RWPE2 (cell line): ENCODE data around the gene TNFSF8.
A peak's percentile ranks its signal among the peaks of the same experiment; 100 is the strongest.

Experiments used
- ATAC-seq: fragments of 200-7000 bp; cut with Tn5 transposase; 3 replicates; pipeline ENCODE4 v1.9.1; 2021; ENCODE audit warnings: low read depth
- DNase-seq: peaks from one replicate; pipeline ENCODE4 v3.0.0-alpha.2; 2020; ENCODE audit warnings: low spot score
- H3K27ac ChIP-seq: fragments of 450-650 bp; 2 replicates; pipeline ENCODE4 v1.5.1; 2017; ENCODE audit warnings: mild to moderate bottlenecking; ENCODE audit not compliant: poor library complexity, severe bottlenecking
- H3K27me3 ChIP-seq: fragments of 250-450 bp; sonication (Bioruptor Pico); 2 replicates; pipeline ENCODE4 v1.5.1; 2021; ENCODE audit warnings: mild to moderate bottlenecking, moderate library complexity; ENCODE audit not compliant: insufficient read depth, poor library complexity, severe bottlenecking
- H3K36me3 ChIP-seq: fragments of 250-450 bp; sonication (Bioruptor Pico); 2 replicates; pipeline ENCODE4 v1.5.1; 2020; ENCODE audit warnings: low read depth, mild to moderate bottlenecking, moderate library complexity
- H3K4me1 ChIP-seq: fragments of 250-450 bp; sonication (Bioruptor Pico); 2 replicates; pipeline ENCODE4 v1.5.1; 2021; ENCODE audit warnings: mild to moderate bottlenecking, moderate library complexity; ENCODE audit not compliant: insufficient read depth, poor library complexity, severe bottlenecking
- H3K4me3 ChIP-seq: fragments of 250-450 bp; sonication (Bioruptor Pico); 2 replicates; pipeline ENCODE4 v1.5.1; 2021; ENCODE audit warnings: mild to moderate bottlenecking, moderate library complexity; ENCODE audit not compliant: severe bottlenecking
- H3K9me3 ChIP-seq: fragments of 250-450 bp; sonication (Bioruptor Pico); 2 replicates; pipeline ENCODE4 v1.5.1; 2021; ENCODE audit warnings: mild to moderate bottlenecking, moderate library complexity; ENCODE audit not compliant: severe bottlenecking
- TF ChIP-seq, protein P1 (sequence below): fragments of 450-650 bp; IDR thresholded peaks from one replicate; pipeline ENCODE4 v1.5.1; 2017; ENCODE audit warnings: mild to moderate bottlenecking, moderate library complexity; ENCODE audit not compliant: poor library complexity, severe bottlenecking

TNFSF8 gene, protein sequence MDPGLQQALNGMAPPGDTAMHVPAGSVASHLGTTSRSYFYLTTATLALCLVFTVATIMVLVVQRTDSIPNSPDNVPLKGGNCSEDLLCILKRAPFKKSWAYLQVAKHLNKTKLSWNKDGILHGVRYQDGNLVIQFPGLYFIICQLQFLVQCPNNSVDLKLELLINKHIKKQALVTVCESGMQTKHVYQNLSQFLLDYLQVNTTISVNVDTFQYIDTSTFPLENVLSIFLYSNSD

DNA sequence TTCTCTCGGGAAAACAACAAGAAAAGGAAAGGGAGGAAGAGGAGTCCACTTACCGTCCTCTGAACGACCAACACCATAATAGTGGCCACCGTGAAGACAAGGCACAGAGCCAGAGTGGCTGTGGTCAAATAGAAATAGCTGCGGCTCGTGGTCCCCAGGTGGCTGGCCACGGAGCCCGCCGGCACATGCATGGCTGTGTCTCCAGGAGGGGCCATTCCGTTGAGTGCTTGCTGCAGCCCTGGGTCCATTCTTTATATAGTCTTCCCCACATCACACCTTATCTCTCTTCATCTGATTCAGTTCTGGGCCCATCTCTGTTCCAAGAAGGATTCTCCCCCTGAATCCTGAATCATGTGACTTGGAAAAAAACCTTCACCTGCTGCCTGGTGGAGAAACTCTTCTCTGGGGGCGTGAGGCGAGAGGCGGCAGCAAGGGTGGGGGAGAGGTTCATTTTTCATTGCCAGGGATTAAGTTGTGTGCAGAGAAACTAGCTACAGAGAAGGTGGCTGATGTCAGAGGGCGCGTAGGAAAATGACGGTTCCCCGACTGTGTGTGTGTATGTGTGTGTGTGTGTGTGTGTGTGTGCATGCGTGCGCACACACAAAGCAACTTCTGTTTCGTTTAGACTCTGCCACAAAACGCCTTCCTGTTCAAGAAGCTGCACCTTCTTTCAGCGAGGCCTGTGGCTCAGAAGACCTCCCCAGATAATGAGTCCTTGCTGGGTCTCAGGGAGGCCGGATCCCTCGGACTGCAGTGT is at the start of gene TNFSF8:
TSS of gene TNFSF8 (minus strand) at position 536 of the 757 bp plus-strand sequence. CDS start at position 248, 288 bp downstream.
- H3K36me3 ChIP-seq, result no peaks in the 10 kb centered on the region
- no peak for DNase-seq
- TF ChIP-seq, protein P1, sequence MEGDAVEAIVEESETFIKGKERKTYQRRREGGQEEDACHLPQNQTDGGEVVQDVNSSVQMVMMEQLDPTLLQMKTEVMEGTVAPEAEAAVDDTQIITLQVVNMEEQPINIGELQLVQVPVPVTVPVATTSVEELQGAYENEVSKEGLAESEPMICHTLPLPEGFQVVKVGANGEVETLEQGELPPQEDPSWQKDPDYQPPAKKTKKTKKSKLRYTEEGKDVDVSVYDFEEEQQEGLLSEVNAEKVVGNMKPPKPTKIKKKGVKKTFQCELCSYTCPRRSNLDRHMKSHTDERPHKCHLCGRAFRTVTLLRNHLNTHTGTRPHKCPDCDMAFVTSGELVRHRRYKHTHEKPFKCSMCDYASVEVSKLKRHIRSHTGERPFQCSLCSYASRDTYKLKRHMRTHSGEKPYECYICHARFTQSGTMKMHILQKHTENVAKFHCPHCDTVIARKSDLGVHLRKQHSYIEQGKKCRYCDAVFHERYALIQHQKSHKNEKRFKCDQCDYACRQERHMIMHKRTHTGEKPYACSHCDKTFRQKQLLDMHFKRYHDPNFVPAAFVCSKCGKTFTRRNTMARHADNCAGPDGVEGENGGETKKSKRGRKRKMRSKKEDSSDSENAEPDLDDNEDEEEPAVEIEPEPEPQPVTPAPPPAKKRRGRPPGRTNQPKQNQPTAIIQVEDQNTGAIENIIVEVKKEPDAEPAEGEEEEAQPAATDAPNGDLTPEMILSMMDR, result no peak
- no peak within 1 kb of the TSS for H3K27ac ChIP-seq
- no peaks in the 10 kb centered on the region for H3K27me3 ChIP-seq
- no peak within 1 kb of the TSS for H3K4me3 ChIP-seq
- no peaks in the 10 kb centered on the region for H3K4me1 ChIP-seq
- H3K9me3 ChIP-seq, result no peaks in the 10 kb centered on the region
- no peak for ATAC-seq

DNA sequence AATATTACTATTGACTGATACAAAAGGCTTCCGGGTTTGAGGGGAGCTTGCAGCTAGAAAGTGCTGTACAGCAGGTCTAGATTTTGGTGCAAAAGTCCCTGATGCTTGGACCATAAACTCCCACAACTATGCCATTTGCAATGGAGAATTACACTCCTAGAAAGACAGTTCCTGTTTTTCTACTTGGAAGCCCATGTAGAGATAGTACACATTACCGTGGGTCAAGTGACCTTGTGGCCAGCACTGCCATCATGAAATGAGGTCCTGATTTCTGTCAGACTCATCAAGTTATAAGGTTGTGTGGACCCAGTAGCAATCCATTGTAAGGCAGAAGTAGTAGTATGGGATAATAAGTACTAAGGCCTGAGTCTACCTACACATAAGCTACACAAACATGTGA is 42.8 kb upstream of the TNFSF8 start:
- no peak for DNase-seq
- no peaks in the 10 kb centered on the region for H3K9me3 ChIP-seq
- no peaks in the 10 kb centered on the region for H3K4me1 ChIP-seq

DNA sequence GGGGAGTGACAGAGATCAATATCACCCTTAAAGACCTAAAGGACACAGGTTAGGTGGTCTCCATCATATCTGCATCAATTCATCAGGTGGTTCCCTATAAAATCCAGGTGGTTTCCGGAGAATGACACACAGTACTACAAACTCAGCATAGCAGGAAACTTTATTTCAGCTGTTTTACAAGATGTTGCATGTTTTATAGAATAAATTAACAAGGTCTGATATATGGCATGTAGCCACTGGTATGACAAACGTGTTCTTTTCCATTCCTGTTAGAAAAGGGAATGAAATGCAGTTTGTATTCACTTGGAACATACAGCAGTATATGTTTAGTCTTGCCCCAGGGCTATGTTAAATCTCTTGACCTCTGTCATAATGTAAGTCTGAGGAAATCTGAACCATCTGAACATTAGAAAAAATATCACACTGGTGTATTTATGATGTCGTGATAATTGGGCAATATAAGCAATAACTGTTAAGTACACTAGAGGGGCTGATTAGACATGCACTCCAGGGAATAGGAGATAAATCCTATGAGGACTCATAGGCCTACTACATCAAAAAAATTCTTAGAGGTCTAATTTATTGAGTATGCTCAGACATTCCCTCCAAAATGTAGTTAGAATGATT is 42.2 kb upstream of the TNFSF8 start:
- Histone ChIP-seq H3K4me1 (no peaks in the 10 kb centered on the region), H3K4me3 (no peak overlapping the region), H3K27me3 (no peaks in the 10 kb centered on the region), H3K36me3 (no peaks in the 10 kb centered on the region), H3K9me3 (no peaks in the 10 kb centered on the region), H3K27ac (no peak overlapping the region)
- TF ChIP-seq, protein P1, result no peak
- no peak for DNase-seq
- no peak for ATAC-seq

More for the DNA sequence above, 42.8 kb upstream of the TNFSF8 start:
- H3K27ac ChIP-seq, result no peak overlapping the region
- H3K36me3 ChIP-seq, result no peaks in the 10 kb centered on the region
- H3K4me3 ChIP-seq, result no peak overlapping the region
- ATAC-seq, result no peak
- TF ChIP-seq, protein P1, result no peak
- H3K27me3 ChIP-seq, result no peaks in the 10 kb centered on the region

DNA sequence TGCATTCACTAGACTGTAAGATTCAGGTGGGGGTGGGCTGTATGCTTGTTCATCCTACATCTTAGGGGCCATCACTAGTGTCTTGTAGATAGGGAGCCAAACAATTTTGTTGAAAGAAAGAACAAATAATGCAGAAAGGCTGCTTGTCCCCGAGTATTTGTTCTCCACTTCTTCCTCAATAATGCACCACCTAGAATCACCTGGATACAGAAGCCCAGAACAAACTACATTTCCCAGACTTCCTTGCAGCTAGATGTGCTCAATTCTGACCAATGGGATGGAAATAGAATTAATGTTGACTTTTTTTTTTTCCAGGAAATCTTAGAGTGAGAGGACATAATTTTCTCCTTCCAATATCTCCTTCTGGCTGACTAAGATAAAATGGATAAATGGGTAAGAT is 38.9 kb upstream of the TNFSF8 start:
- H3K27me3 ChIP-seq, result no peaks in the 10 kb centered on the region
- ATAC-seq (peak; percentile 53; the same call in 2 of the 3 replicates), DNase-seq (no peak)
- no peaks in the 10 kb centered on the region for H3K4me1 ChIP-seq
- no peak overlapping the region for H3K4me3 ChIP-seq
- H3K27ac ChIP-seq, result no peak overlapping the region
- no peaks in the 10 kb centered on the region for H3K9me3 ChIP-seq
- no peaks in the 10 kb centered on the region for H3K36me3 ChIP-seq
- TF ChIP-seq, protein P1, result no peak
